HG02973 (cell line): Measurements from ENCODE around the gene MYF6.
A peak's percentile ranks its signal among the peaks of the same experiment; 100 is the strongest.
"Not testable (repeated sequence)": the region's sequence is repeated elsewhere in the genome, so short reads cannot be mapped to it uniquely, and the experiment has no call there.

Experiments
- ATAC-seq: cut with Tn5 transposase; IDR thresholded peaks from one replicate; pipeline ENCODE4 v1.9.1; 2021; ENCODE audit warnings: moderate library complexity; ENCODE audit not compliant: unreplicated experiment

MYF6 gene

GRCh38 chr12:80707126-80707829, at the start of gene MYF6:
MYF6 (plus strand) TSS chr12:80707634; CDS start chr12:80707720, 86 bp downstream.
- no peak for ATAC-seq

- ATAC-seq, result no peak
Measured at GRCh38 chr12:80659512-80660063, 47.8 kb upstream of the MYF6 start.

- no peak for ATAC-seq
Measured at GRCh38 chr12:80662586-80662985, 44.8 kb upstream of the MYF6 start.

GRCh38 chr12:80670214-80670613, 37.2 kb upstream of the MYF6 start:
- no peak for ATAC-seq

- ATAC-seq, result not testable (repeated sequence)
Measured at GRCh38 chr12:80676042-80676636, 31.3 kb upstream of the MYF6 start.

- ATAC-seq, result no peak
Measured at GRCh38 chr12:80676856-80677255, 30.6 kb upstream of the MYF6 start.

GRCh38 chr12:80677994-80678393, 29.4 kb upstream of the MYF6 start:
- no peak for ATAC-seq

- ATAC-seq, result no peak
Measured at GRCh38 chr12:80679346-80680131, 27.9 kb upstream of the MYF6 start.

- ATAC-seq, result peak; percentile 84
Measured at GRCh38 chr12:80681287-80681686, 26.1 kb upstream of the MYF6 start.

- ATAC-seq, result no peak
Measured at GRCh38 chr12:80681786-80682185, 25.6 kb upstream of the MYF6 start.

GRCh38 chr12:80684077-80684495, 23.3 kb upstream of the MYF6 start:
- no peak for ATAC-seq

GRCh38 chr12:80690090-80690489, 17.3 kb upstream of the MYF6 start:
- no peak for ATAC-seq

- no peak for ATAC-seq
Measured at GRCh38 chr12:80690513-80690912, 16.9 kb upstream of the MYF6 start.

GRCh38 chr12:80692114-80692513, 15.3 kb upstream of the MYF6 start:
- ATAC-seq, result no peak

- no peak for ATAC-seq
Measured at GRCh38 chr12:80697270-80697887, 10.1 kb upstream of the MYF6 start.

GRCh38 chr12:80698256-80698655, 9.2 kb upstream of the MYF6 start:
- ATAC-seq, result no peak

- ATAC-seq, result no peak
Measured at GRCh38 chr12:80698847-80699542, 8.4 kb upstream of the MYF6 start.

- no peak for ATAC-seq
Measured at GRCh38 chr12:80700327-80700726, 7.1 kb upstream of the MYF6 start.

GRCh38 chr12:80701388-80701787, 6.0 kb upstream of the MYF6 start:
- no peak for ATAC-seq
